HG03159 (cell line): ENCODE measurements around the gene NPLOC4.

Experiments used
- ATAC-seq: cut with Tn5 transposase; IDR thresholded peaks from one replicate; pipeline ENCODE4 v1.9.1; 2021; ENCODE audit warnings: mild to moderate bottlenecking, moderate library complexity; ENCODE audit not compliant: unreplicated experiment

Gene NPLOC4

GRCh38 chr17:81549826-81550225 lies 87.1 kb downstream of the NPLOC4 start:
- ATAC-seq: no peak

GRCh38 chr17:81549031-81549557 lies 87.8 kb downstream of the NPLOC4 start:
- no peak for ATAC-seq

- ATAC-seq: no peak
These were observed 89.3 kb downstream of the NPLOC4 start for GRCh38 chr17:81547614-81547982.

GRCh38 chr17:81546906-81547613 lies 89.9 kb downstream of the NPLOC4 start:
- no peak for ATAC-seq

- ATAC-seq: no peak
These were observed 91.6 kb downstream of the NPLOC4 start for GRCh38 chr17:81545160-81545949.

GRCh38 chr17:81544281-81544974 lies 92.5 kb downstream of the NPLOC4 start:
- no peak for ATAC-seq

- ATAC-seq: no peak
These were observed 93.2 kb downstream of the NPLOC4 start for GRCh38 chr17:81543756-81544155.

- no peak for ATAC-seq
These were observed 93.6 kb downstream of the NPLOC4 start for GRCh38 chr17:81543339-81543675.

GRCh38 chr17:81542431-81543338 lies 94.2 kb downstream of the NPLOC4 start:
- ATAC-seq: no peak

GRCh38 chr17:81541123-81541522 lies 95.8 kb downstream of the NPLOC4 start:
- ATAC-seq: no peak

GRCh38 chr17:81540676-81541027 lies 96.3 kb downstream of the NPLOC4 start:
- no peak for ATAC-seq

- ATAC-seq: no peak
These were observed 96.8 kb downstream of the NPLOC4 start for GRCh38 chr17:81539961-81540675.

GRCh38 chr17:81539571-81539900 lies 97.4 kb downstream of the NPLOC4 start:
- ATAC-seq: no peak

GRCh38 chr17:81538651-81539570 lies 98.0 kb downstream of the NPLOC4 start:
- ATAC-seq: no peak

GRCh38 chr17:81537856-81538555 lies 98.9 kb downstream of the NPLOC4 start:
- ATAC-seq: no peak

- no peak for ATAC-seq
These were observed 99.5 kb downstream of the NPLOC4 start for GRCh38 chr17:81537343-81537855.

- ATAC-seq: no peak
These were observed 100.3 kb downstream of the NPLOC4 start for GRCh38 chr17:81536299-81537290.
